Renal cortical epithelial cell (primary cell): ENCODE data around the gene RXRB. TPM values are rescaled to one million over a fixed set of nuclear protein-coding genes. Genes with fewer than 3 reads are reported as not detected.
A peak's percentile ranks its signal among the peaks of the same experiment; 100 is the strongest.
"Not testable (repeated sequence)": the region's sequence is repeated elsewhere in the genome, so short reads cannot be mapped to it uniquely, and the experiment has no call there.

Experiments used
- DNase-seq: peaks from one replicate; pipeline ENCODE4 v3.0.0-alpha.2; 2011; ENCODE audit warnings: low read depth
- total RNA-seq: library from RNA; depleted of rRNA; stranded (reverse); fragments of >200 nt; gene quantifications from 2 replicates; pipeline ENCODE4 v1.2.3, GENCODE V29; 2014

The RXRB gene
- 16.8 and 28.0 TPM in 2 replicates for total RNA-seq

DNA sequence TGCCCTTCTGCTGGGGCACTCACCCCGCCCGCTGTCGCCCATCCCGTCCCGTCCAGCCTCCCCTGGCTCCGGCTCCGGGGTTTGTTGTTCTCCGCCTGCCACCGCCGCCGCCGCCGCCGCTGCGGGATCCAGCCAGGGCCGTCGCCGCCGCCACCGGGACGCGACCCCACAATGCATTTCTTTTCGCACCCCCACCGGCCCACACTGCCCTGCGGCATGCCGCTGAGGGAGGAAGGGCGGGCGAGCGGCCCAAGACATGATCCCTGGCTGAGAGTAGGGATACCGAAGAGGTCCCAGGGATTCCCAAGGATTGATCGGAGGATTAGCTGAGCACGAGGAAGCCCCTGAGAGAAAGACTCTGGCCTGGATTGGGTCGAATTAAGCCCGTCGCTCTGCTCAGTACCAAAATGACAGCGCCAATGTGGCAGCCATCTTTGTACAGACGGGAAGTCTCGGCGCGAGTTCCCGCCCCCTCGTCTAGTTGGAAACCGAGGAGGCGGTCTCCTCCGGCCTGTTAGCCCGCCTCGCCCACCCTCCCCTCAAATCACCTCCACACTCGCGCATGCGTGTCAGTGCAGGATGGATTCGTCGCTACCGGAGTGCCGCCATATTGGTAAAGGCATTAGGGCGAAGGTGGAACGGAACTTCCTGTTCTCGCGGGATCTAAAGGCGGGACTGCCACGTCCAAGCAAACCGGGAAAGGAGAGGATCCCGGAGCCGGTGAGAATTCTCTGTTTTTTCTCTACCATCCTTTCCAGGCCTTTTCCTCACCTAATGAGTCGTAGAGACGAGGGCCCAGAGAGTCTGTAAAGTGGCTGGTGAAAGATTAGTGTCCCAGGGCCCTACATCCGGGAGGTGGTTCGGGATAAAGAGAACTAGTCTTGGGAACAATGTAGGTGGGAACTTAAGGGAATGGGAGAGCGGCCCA is at the start of gene RXRB, which contains the start of gene SLC39A7:
Gene RXRB (minus strand): TSS at position 447 of the 928 bp plus-strand sequence. CDS start 189 bp downstream, at position 258.
Gene SLC39A7 (plus strand): TSS at position 649 of the 928 bp plus-strand sequence. CDS start 379 bp downstream, outside the sequence.
- DNase-seq = peak; percentile 97

GRCh38 chr6:33249732-33250630 is 49.5 kb upstream of the RXRB start:
- DNase-seq = peak; percentile 95

DNA sequence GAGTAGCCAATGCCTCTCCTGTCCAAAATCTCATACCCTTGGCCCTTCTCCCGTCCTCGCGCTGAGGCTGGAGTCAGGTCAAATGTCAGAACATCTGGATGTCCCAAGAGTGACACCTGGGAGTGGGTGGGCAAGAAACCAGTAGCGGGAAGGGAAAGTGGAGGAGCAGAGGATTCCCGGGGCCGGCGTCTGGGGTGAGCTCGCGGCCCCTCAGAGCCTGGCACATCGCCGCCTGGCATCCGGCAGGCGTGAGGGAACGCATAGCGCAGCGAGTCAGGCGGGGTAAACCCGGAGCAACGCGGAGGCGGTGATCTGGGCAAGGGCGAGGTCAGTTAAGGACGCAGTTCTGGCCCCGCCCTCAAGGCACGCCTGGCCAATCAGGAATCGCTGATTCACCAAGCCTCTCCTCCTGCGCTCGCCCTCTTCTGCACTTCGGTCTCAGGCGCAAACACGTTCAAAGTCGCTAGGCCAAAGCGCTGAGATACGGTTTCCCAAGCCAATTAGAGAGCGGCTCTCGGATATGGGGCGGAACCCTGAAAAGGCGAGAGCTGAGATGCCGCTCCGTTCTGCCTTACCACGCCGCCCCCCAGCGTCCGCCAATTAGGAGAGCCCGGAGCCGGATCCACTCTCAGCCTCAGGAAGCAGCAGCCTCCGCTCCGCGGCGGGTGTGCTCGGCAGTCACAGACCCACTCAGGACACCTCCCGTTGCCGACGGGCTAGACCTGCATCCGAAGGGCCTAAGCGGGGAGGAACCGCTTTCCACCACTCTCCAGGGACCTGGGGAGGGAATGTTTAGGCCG is 48.7 kb upstream of the RXRB start:
- peak; percentile 98 for DNase-seq

DNA sequence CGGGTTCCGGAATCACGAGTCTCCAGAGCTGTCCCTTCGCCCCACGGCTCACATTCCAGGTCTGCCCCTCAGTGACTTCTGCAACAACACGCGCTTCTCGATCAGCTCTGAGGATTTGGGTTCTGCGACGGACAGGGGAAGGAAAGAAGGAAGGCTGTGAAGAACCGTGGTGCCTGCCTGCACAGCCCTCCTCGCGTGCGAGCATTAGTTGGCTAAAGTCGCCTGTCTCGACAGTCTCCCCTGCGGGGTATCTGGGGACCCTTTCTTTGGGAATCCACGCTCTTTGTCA is 48.1 kb upstream of the RXRB start:
- no peak for DNase-seq

GRCh38 chr6:33247977-33248642 is 47.6 kb upstream of the RXRB start:
- peak; percentile 62 for DNase-seq

DNA sequence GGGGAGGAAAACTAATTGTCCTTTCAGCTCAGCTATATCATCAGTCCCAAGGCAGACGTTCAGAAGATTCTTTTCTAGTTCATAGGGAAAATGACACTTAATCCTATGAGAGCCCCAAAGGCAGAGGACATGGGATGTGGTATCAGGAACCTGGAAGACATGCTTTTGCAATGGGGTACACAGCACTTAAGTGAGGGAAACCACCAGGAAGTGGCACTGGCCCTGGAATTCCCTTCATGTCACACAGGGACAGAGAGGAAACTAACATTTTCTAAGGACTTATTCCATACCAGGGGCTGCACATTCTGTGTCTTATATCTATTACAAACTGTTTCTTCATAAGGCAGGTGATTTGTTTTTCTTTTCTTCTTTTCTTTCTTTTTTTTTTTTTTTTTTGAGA is 43.0 kb upstream of the RXRB start:
- no peak for DNase-seq

DNA sequence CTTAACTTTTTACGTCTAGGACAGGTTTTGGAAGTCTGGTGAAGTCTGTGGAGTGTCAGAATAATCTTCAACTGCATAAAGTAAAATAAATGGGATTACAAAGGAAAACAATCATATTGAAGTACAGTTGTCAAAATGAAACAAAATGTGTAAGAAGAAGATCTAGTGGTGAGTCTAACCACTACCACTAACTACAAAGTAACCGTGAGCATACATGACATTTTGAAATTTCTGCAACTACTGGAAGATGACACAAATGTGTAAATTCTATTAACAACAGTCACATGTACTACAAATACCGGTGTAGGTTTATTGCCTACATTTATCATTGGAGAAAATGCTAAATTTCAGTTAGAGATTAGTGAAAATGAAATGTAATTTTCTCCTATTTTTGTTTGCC is 41.5 kb upstream of the RXRB start:
- DNase-seq = no peak

DNA sequence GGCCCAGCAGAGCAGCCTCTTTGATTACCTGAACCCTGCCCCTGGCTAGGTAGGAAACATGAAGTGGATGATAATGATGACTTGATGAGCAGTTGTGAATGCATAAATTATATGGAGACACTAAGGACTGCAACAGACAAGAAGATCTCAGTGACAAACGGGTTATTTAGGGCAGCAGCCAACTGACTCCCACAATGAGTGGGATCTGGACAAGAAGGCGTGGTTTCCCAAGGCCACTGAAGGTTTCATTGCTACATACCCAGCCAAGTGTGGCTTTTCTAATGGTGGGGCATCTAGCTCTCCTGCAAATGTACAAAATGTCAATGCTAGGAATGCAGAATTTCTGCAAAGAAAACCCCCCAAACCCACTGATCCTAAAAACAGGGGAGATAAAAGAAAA is 37.3 kb upstream of the RXRB start:
- DNase-seq = no peak

DNA sequence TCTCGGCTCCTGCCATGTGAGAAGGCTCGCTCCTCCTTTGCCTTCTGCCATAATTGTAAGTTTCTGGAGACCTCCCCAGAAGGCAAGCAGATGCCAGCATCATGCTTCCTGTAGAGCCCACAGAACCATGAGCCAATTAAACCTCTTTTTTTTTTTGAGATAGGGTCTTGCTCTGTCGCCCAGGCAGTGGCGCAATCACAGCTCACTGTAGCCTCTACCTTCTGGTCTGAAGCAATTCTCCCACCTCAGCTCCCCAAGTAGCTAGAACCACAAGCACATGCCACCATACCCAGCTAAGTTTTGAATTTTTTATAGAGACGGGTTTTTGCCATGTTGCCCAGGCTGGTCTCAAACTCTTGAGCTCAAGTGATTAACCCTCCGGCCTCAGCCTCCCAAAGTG is 36.4 kb upstream of the RXRB start:
- no peak for DNase-seq

DNA sequence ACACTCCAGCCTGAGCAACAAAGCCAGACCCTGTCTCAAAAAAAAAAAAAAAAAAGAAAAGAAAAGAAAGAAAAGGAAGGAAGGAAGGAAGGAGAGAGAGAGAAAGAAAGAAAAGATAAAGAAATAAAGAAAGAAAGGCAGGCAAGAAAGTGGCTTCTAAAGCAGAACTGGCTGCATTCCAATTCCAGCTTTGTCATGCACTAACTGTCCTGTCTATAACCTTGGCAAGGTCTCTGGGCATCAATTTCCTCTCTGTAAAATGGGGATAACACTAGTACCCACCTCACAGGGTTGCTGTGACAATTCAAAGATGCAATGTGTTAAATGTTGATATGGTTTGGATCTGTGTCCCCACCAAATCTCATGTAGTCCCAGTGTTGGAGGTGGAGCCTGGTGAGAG is 35.9 kb upstream of the RXRB start:
- no peak for DNase-seq

GRCh38 chr6:33235221-33235634 is 34.8 kb upstream of the RXRB start:
- no peak for DNase-seq

GRCh38 chr6:33226503-33227120 is 26.1 kb upstream of the RXRB start:
- DNase-seq = not testable (repeated sequence)

DNA sequence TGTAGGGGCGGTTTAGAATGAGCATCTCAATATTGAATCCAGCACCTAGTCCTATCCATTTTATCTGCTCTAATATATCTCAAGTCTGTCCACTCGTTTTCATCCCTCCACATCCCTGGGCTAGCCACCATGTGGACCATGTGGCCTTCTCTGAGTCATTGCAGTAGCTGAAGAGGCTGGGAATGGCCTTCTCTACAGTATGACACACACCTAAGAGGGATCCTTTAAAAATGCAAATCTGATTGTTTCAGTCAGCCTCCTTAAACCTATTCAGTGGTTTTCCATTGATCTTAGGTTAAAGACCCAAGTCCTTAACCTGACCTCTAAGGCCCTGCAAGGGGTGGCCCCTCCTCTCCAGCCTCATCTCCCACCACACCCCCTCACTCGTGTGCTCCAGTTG is 17.2 kb upstream of the RXRB start:
- DNase-seq = no peak

DNA sequence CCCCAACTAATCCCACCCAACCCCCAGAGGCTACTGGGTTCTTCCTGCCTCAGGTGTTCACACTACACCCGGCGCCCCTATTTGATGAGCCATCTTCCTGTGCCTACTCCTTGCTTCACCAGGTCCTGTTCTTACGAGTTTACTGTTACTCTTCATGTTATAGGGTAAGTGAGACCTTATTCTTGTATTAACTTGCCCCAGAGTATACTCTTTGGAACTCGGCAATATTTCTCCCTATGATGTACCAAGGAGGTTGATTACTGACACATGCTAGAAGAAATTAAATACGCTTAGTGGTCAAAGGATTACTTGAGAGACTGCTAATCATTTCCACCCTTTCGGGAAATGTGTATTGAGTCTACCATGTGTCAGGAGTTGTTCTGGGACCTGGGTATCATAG is 16.8 kb upstream of the RXRB start:
- no peak for DNase-seq

GRCh38 chr6:33216117-33216649 is 15.7 kb upstream of the RXRB start:
- no peak for DNase-seq

DNA sequence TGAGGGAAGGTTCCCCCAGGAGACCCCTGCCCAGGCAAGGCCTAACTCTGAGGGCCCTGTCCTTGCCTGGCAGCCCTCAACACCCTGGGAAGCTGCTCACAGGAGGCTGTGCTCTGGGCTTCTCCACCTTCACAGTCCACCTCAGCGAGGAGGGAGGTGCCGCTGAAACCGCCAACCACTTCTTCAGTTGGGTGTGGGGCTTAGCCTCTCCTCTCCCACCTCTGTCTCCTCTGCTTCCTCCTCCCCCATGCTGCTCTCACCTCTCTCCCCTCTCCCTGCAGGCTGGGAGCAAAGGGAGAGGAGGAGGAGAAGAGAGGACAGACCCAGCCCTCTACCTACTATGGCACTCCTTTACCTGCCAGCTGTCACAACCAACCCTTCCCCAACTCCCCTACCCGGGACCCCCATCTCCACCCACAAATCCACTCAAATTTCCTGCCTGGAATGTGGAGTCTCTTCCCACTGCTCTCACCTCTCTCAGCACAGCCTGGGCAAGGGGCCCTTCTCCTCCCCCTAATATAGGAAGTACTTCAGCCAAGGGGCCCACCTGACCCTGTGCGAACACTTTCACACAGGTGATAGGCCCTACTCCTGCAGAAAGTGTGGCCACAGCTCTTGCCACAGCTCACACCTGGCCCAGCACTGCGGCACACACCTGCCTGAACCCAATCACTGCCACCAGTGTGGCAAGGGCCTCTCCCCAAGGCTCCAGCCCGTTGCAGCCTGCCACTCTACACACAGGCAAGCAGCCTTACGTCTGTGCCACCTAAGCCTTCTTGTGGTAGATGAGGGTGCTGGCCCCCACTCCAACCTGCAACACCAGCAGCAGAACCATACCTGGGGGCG is 15.0 kb upstream of the RXRB start:
- DNase-seq = no peak

- DNase-seq = no peak
These were observed 13.5 kb upstream of the RXRB start for GRCh38 chr6:33213989-33214335.

GRCh38 chr6:33213166-33213988 is 12.9 kb upstream of the RXRB start:
- no peak for DNase-seq

GRCh38 chr6:33212857-33213165 is 12.3 kb upstream of the RXRB start:
- no peak for DNase-seq
